Activated CD8-positive, alpha-beta memory T cell treated with anti-CD3 and anti-CD28 coated beads for 36 hours (primary cell): ENCODE data around the gene CAMSAP2. TPM values are rescaled to one million over a fixed set of nuclear protein-coding genes. Genes with fewer than 3 reads are reported as not detected.
"Not testable (repeated sequence)": the region's sequence is repeated elsewhere in the genome, so short reads cannot be mapped to it uniquely, and the experiment has no call there.

Source experiments
- CTCF ChIA-PET: fragments of 350-600 bp; sonication (Branson Sonifier 250); formaldehyde crosslinking; loops from one replicate; lab custom pipeline; 2021; ENCODE audit warnings: antibody characterized with exemption; lab: Charles Lee
- POLR2A ChIA-PET: fragments of 350-600 bp; sonication (Branson Sonifier 250); formaldehyde crosslinking; loops from one replicate; lab custom pipeline; 2021; ENCODE audit warnings: antibody characterized with exemption; lab: Charles Lee
- total RNA-seq, 2 experiments: library from RNA; stranded (reverse); gene quantifications; one replicate each; pipeline ENCODE4 v1.2.3, GENCODE V29; 2021

The CAMSAP2 gene
- total RNA-seq, 2 experiments from 2014 or later, result 2.7 to 3.3 TPM

DNA sequence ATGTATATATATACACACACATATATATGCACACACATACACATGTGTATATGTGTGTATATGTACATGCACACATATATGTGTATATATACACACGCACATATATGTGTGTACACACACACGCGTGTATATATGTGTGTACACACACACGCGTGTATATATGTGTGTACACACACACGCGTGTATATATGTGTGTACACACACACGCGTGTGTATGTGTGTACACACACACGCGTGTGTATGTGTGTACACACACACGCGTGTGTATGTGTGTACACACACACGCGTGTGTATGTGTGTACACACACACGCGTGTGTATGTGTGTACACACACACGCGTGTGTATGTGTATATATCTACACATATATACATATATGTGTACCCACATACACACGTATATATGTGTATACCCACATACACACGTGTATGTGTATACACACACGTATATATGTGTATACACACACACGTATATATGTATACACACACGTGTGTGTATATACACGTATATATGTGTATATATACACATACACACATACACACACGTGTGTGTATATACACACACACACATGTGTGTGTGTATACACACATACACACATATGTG lies 78.0 kb downstream of the CAMSAP2 start:
- CTCF ChIA-PET, POLR2A ChIA-PET: not testable (repeated sequence)

DNA sequence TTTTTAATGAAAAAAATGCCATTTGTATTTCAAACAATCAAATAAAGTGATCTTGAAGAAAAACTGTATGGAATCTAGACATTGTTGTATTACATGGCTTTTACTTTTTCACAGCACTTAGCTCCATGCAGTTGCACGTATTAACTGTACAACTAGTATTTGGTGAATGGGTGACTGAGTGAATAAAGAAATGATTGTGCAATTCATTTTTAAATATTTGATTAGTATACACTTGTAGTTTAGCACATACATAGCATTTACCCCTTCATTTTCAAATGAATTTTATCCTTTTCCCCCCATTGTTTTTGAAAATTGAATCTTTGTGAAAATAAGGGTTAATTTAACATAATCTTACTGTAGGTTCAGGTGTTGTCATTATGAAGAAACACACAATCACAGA lies 79.6 kb downstream of the CAMSAP2 start:
- CTCF ChIA-PET, result no interaction called here
- POLR2A ChIA-PET, result no interaction called here

DNA sequence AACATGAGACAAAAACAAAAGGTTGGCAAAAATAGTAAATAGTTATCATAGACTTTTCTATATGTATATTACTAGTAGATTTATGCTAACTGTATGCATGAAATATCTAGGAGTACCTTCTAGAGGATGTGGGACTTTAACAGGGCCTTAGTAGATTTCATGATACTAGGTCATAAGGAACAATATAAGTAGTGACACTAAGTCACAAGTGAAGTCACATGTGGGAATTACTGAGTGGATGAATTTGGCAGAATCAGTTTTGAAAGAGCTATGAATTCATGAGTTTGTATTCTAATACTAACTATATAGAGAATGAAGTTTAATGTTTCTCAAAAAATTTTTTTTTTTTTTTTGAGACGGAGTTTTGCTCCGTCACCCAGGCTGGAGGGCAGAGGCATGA lies 81.0 kb downstream of the CAMSAP2 start:
- ChIA-PET POLR2A (no interaction called here), CTCF (no interaction called here)

DNA sequence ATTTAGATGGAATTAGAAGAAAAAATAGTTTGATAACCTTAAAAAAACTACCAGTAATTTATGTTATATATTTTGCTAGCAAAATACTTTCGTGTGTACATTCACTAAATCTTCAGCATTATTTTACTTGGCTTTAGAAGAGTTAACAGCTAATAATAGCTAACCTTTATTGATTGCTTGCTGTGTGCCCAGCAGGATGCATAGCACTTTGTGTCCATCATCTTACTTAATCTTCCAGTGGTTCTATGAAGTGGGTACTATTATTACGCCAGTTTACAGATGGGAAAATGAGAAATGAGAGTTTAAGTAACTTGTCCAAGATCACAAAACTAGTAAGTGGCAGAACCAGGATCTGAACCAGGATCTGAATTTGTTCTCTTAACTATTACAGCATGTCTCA lies 92.4 kb downstream of the CAMSAP2 start:
- ChIA-PET CTCF (no interaction called here), POLR2A (no interaction called here)

DNA sequence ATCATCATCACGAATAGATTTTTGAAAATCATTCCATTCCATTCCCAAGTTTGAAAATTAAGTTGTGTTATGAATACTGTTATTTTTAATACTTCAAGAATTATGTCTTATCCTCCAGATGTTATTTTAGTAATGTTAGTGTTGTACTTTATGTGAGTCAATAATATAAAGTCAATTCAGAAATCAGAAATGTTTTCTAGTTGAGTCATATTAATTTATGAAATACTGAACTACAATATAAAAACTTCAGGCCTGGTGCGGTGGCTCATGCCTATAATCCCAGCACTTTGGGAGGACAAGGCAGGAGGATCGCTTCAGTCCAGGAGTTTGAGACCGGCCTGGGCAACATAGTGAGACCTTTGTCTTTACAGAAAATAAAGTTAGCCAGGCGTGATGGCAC lies 95.7 kb downstream of the CAMSAP2 start:
- POLR2A ChIA-PET, result no interaction called here
- CTCF ChIA-PET, result no interaction called here

DNA sequence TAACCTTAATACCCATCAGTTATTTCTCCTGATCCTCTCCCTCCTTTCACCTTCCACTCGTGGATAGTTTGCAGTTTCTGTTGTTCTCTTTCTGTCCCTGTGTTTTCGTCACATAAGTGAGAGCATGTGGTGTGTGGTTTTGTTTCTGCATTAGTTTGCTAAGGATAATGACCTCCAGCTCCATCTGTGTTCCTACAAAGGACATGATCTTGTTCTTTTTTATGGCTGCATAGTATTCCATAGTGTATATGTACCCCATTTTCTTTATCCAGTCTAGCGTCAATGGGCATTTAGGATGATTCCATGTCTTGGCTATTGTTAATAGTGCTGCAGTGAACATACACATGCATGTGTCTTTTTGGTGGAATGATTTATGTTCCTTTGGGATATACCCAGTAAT lies 97.5 kb downstream of the CAMSAP2 start:
- ChIA-PET POLR2A (no interaction called here), CTCF (no interaction called here)

DNA sequence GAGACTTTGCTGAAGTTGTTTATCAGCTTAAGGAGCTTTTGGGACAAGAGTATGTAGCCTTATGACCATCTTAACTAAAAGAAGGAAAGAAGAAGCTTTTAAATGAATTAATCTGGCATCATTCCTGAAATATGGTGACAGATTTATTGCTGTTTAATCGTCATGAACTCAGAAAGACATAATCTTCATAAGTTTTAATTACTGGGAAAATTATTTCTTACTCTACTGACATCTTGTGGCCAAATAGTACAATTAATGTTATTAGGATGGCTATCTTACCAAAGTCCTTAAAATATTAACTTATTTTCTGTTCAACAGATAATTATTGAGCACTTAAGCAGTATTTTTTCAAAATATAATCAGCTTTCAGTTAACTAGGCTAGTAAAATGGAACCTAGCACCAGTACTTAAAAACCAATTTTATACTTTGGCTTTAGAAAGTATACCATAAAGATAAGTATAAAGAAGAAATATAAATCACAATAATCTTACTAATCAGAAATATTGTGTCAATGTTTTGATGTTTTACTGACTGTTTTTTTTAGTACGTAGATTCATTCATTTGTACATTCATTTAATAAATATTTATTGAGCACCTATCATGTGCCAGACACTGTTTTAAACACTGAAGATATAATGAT lies 99.4 kb downstream of the CAMSAP2 start:
- ChIA-PET POLR2A (no interaction called here), CTCF (no interaction called here)

DNA sequence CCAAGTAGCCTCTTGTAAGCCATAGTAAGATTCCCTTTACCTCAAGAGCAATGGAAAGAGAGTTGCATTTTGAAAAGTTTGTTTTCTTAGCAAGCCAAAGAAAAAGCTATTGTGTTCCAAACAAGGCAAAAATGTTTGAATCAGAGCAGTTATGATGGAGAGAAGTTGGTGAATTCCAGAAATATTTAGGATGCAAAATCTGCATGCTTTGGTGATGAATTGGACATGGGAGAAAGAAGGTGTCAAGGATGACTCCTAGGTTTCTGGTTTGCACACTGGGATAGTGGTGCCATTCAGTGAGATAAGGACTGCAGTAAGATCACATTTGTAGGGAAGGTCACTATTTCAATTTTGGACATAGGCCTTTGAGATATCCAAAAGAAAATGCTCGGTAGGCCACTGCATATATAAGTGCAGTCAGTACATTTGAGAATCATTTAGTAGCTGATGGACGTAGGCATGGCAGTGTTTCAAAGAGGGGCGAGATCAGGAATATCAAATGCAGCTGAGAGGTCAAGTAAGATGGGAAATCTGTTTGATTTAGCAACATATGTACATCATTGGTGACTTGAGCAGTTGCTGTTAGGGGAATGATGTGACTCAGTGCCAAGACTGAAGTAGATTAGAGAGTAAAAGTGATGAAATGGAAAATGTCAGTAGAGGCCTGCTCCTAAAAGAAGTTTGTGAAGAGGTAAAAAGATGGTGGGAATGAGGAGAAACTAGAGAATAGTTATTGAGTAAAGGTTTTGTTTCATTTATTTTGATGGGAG lies 100.2 kb downstream of the CAMSAP2 start:
- POLR2A ChIA-PET, result no interaction called here
- CTCF ChIA-PET, result no interaction called here

DNA sequence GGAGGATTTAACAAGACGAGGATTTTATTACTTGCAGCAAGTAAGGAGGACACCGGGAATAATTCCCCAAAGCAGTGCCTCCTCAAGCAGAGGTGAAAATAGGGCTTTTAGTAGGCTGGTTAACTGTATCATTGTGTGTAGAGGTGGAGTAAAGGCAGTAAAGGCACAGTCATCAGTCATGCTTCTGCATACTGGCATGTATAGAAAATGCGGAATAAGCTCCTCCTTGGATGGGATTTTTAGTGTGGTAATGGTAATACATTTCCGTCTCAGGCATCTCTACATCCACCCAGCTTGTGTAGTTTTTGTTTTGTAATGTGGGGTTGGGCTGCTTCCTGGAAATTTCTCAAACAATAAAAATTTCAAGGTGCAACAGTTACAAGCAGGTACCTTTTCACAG lies 106.7 kb downstream of the CAMSAP2 start:
- CTCF ChIA-PET, result no interaction called here

DNA sequence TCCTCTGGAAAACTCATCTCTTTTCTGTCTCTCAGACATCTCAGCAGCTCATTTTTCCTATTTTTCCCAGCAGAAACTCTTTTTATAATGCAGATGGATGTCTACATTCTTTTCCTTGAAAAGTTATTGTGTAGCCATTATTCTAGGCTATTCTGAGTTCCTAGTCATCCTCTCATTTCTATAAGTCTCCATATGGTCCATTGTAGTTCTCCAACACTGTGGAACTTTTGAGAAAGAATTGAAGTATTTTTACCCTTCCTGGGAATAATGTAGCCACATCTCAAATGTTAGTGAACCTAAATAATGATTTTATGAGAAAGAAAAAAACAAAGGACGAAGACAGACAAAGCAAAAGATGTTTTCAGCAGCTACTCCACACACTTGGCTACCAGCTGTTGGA lies 107.7 kb downstream of the CAMSAP2 start:
- ChIA-PET POLR2A (no interaction called here), CTCF (no interaction called here)

More for the DNA sequence above, 106.7 kb downstream of the CAMSAP2 start:
- POLR2A ChIA-PET, result interaction anchor here (0.6 kb wide), 1 partner anchor 204 kb away, joined by 3 read pairs; no protein-coding TSS in a partner anchor

DNA sequence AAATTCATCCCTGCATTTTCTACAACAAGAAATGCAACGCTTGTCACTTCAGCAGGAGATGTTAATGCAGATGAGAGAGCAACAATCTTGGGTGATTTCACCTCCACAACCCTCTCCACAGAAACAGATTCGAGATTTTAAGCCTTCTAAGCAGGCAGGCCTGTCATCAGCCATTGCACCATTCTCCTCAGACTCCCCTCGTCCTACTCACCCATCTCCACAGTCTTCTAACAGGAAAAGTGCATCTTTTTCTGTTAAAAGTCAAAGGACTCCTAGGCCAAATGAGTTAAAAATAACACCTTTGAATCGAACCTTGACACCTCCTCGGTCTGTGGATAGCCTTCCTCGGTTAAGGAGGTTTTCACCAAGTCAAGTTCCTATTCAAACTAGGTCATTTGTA lies 110.7 kb downstream of the CAMSAP2 start:
- CTCF ChIA-PET, result no interaction called here
- POLR2A ChIA-PET, result no interaction called here

DNA sequence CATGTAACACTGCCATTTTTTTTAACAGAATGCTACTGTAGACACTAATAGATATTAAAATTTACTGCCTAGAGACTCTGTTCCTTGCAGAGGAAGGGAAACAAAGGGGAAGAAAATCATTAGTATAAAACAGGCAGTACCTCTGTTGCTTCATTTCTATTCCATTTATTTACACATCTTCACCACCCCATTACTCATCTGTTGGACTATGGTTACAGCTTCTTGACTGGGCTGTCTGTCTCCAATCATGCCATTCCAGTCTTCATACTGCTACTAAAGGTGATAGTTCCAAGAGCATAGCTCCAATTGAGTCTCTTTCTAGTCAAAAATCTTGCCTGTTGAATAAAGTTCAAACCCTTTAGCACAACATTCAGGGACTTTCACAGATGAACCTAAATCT lies 111.9 kb downstream of the CAMSAP2 start:
- ChIA-PET CTCF (no interaction called here), POLR2A (no interaction called here)

DNA sequence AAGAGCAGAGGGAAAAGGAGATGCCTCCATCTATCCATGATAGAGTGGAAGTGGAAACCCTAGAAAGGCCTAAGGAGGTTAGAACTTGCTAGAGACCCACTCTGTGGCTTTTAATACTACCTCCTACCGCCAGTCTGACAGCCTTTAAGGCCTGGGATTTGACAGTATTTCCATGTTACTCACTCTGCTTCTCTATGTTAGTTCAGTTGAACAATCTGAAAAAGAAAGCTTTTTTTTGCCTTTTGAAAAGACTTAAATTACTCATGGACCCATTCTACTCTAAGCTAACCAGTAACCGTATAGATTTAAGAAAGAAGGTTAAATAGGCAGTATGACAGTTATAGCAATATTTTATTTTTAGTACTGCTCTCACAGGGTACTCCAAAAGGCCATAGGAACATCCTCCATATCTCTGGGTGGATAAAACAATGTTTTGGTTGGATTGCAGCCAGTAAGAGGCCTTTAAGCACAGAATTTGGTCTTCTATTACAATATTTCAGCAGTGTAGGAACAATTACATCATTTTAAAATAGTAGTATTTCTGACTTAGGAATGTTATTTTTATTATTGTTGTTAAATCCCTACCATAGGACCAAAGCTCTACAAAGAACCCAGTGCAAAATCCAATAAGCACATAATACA lies 118.1 kb downstream of the CAMSAP2 start:
- CTCF ChIA-PET, result interaction anchor here (1.1 kb wide), 1 partner anchor 19 kb away, joined by 4 read pairs; no protein-coding TSS in a partner anchor

DNA sequence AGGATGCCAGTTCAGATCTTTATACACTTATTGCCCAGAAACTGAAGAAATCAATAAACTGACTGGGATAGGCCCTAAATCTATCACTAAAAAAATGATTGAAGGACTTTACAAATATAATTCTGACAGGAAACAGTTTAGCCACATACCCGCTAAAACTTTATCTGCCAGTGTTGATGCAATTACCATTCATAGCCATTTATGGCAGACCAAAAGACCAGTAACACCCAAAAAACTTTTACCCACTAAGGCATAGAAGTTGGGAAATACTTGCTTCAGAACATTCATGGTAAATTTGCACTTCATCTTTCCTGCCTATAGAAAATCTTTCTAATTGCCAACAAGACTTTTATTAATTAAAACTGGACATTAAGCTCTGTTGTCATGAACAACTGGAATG lies 119.1 kb downstream of the CAMSAP2 start:
- ChIA-PET CTCF (no interaction called here), POLR2A (no interaction called here)

More for the DNA sequence above, 118.1 kb downstream of the CAMSAP2 start:
- POLR2A ChIA-PET, result no interaction called here

DNA sequence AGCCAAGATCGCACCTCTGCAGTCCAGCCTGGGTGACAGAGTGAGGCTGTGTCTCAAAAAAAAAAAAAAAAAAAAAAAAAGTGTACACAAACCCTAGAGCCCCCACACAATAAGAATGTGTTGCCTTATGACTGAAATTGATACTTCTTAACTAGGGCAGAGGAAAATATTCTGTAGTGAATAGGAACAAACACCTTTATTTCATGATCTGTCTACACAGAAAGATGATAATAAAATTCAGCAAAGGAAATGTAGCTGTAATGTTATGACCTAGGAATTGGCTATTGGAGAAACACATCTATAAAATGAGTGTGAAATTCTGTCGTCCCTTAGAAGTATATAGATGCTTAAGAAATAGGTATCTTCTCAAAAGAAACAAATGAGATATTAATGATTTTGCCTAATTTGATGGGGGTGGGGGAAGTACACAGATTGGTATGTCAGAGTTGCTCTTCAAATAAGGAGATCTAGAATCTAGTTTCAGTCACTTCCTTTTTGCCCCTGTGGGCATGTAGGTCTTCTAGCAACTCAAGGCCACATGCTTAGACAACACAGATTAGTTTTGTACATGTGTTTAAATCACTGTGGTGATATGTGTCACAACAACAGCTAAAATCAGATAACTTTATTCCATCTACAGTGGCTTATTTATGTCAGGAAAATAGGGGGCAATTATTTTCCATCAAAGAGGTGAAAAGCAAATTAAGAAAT lies 123.4 kb downstream of the CAMSAP2 start:
- CTCF ChIA-PET, result interaction anchor here (0.7 kb wide), 1 partner anchor 991 kb away, joined by 3 read pairs; no protein-coding TSS in a partner anchor

DNA sequence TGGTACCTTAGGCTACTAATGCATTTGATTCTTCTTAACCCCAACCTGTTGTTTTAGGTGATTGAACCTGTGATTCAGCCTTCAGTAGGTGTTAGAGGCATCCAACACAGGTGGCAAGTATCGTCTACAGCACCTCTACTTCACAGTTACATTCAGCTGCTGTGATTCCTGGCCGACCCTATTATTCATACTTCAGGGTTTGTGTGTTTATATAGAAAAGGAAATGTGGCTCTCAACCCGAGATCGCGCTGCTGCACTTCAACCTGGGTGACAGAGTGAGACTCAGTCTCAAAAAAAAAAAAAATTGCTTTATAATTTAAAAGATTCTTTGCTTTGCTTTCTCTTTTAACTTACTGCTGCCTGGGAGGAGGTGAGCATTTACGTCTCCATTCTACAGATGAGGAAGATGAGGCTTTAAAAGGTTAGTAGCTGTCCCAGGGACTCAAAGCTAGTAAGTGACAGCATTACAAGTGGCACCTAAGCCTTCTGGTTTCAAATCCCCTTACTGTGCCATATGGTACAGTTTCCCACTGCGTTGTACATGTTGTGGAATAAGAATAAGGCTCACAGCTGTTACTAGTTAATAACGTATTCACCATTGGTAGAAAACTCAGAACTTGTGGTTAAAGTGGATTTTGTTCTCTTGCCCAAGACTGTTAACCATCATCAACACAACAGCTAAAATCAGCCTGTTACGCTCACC lies 124.2 kb downstream of the CAMSAP2 start:
- ChIA-PET CTCF (interaction anchor here (0.7 kb wide), 1 partner anchor 992 kb away, joined by 3 read pairs; no protein-coding TSS in a partner anchor), POLR2A (interaction anchor here (0.7 to 0.9 kb wide), 2 partner anchors 26 to 379 kb away, joined by 3 to 11 read pairs; no protein-coding TSS in a partner anchor)

More for the DNA sequence above, 123.4 kb downstream of the CAMSAP2 start:
- POLR2A ChIA-PET, result interaction anchor here (0.7 to 0.9 kb wide), 2 partner anchors 27 to 378 kb away, joined by 3 to 11 read pairs; no protein-coding TSS in a partner anchor

DNA sequence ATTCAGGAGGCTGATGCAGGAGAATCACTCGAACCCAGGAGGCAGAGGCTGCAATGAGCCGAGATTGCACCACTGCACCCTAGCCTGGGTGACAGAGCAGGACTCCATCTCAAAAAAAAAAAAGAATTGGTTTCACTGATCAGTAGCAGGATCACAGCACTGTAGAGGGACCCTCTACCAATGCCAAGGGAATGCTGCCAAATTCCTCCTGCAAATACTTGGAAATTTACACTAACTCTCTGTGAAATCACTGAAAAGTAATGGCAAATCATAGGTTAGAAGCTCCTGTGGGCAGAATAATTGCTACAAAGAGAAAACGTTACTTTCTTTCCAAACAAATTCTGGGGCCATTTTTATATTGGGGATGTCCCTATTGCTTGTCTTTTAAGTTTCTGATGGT lies 127.4 kb downstream of the CAMSAP2 start:
- CTCF ChIA-PET, result interaction anchor here (0.6 to 1.4 kb wide), 6 partner anchors 11 to 244 kb away, joined by 3 to 5 read pairs (median 4); no protein-coding TSS in a partner anchor
- POLR2A ChIA-PET, result interaction anchor here (1.0 kb wide), 2 partner anchors 12 to 23 kb away, joined by 4 to 5 read pairs; no protein-coding TSS in a partner anchor

DNA sequence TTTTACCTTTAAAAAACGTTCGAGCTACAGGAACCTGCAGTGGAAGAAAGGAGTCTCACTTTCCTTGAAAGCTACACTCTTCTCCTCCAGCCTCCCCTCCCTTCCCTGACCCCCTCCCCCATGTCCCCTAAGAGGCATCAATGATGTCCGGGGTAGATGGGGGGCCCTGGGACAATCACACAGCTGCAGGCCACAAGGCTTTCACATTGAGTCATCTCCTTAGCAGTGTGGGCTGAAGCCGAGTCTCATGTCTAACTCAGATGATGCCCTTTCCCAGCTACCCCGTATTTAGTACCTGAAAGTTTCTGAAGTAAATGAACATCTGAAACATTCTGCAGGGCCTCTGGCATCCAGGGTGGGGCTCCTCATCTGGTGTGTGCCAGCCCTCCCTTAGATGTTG lies 127.8 kb downstream of the CAMSAP2 start:
- POLR2A ChIA-PET, result interaction anchor here (1.0 kb wide), 2 partner anchors 12 to 23 kb away, joined by 4 to 5 read pairs; no protein-coding TSS in a partner anchor
- CTCF ChIA-PET, result interaction anchor here (0.6 to 1.4 kb wide), 5 partner anchors 11 to 244 kb away, joined by 3 to 5 read pairs (median 4); no protein-coding TSS in a partner anchor
